HepG2 (cell line): Measurements from ENCODE around the gene TCFL5. TPM values are rescaled to one million over a fixed set of nuclear protein-coding genes. Genes with fewer than 3 reads are reported as not detected.

Source experiments
- ATRX ChIP-seq: sonication (generic); formaldehyde crosslinking; IDR thresholded peaks from 2 replicates; pipeline ENCODE4 v1.4.0; 2020; ENCODE audit warnings: missing genetic modification reagents, borderline replicate concordance
- DPF2 ChIP-seq: sonication (generic); formaldehyde crosslinking; IDR thresholded peaks from 2 replicates; pipeline ENCODE4 v1.4.0; 2020; ENCODE audit warnings: mild to moderate bottlenecking, low read depth, missing genetic modification reagents, borderline replicate concordance
- FOXK2 ChIP-seq: fragments of 450-650 bp; IDR thresholded peaks from 2 replicates; pipeline ENCODE4 v1.6.1; 2016
- GABPA ChIP-seq, 2 experiments: IDR thresholded peaks; 2 replicates each; pipeline ENCODE4 v1.6.1; 2011 to 2016; ENCODE audit warnings: low read depth in 2 of 2, low read length in 1 of 2, missing biosample characterization in 1 of 2, missing genetic modification characterization in 1 of 2
- GATAD2A ChIP-seq: IDR thresholded peaks from 2 replicates; pipeline ENCODE4 v1.6.1; 2016
- HNRNPK ChIP-seq: fragments of 200-400 bp; formaldehyde crosslinking; IDR thresholded peaks from 2 replicates; pipeline ENCODE4 v1.6.1; 2018; ENCODE audit warnings: low read length, low read depth, moderate library complexity, mild to moderate bottlenecking; ENCODE audit not compliant: poor library complexity, severe bottlenecking
- HOXA9 ChIP-seq: sonication (generic); formaldehyde crosslinking; IDR thresholded peaks from 2 replicates; pipeline ENCODE4 v1.8.1; 2022; ENCODE audit warnings: missing genetic modification reagents, mild to moderate bottlenecking, moderate library complexity, borderline replicate concordance
- MAFF ChIP-seq: IDR thresholded peaks from 2 replicates; pipeline ENCODE4 v1.6.1; 2011; ENCODE audit warnings: low read depth, low read length, improper control_type of control experiment
- MYNN ChIP-seq: sonication (generic); formaldehyde crosslinking; IDR thresholded peaks from 2 replicates; pipeline ENCODE4 v1.4.0; 2020; ENCODE audit warnings: mild to moderate bottlenecking, low read depth, missing genetic modification reagents
- NPAS2 ChIP-seq: sonication (generic); formaldehyde crosslinking; IDR thresholded peaks from 2 replicates; pipeline ENCODE4 v1.8.0; 2022; ENCODE audit warnings: mild to moderate bottlenecking, missing genetic modification reagents, borderline replicate concordance
- SP5 ChIP-seq: IDR thresholded peaks from 2 replicates; pipeline ENCODE4 v1.6.1; 2016; ENCODE audit warnings: low read depth, borderline replicate concordance
- YY1 ChIP-seq: IDR thresholded peaks from 2 replicates; pipeline ENCODE4 v1.6.1; 2011; ENCODE audit warnings: low read length, low read depth, moderate library complexity, mild to moderate bottlenecking; ENCODE audit not compliant: insufficient read depth, insufficient replicate concordance
- ZFP1 ChIP-seq: IDR thresholded peaks from 2 replicates; pipeline ENCODE4 v1.6.1; 2016
- ZFY ChIP-seq: sonication (generic); formaldehyde crosslinking; IDR thresholded peaks from 2 replicates; pipeline ENCODE4 v1.4.0; 2020; ENCODE audit warnings: missing genetic modification reagents
- ZNF138 ChIP-seq: sonication (generic); formaldehyde crosslinking; IDR thresholded peaks from 2 replicates; pipeline ENCODE4 v1.5.0; 2020; ENCODE audit warnings: mild to moderate bottlenecking, low read depth, missing genetic modification reagents
- ZNF430 ChIP-seq: sonication (generic); formaldehyde crosslinking; IDR thresholded peaks from 2 replicates; pipeline ENCODE4 v1.9.0; 2021; ENCODE audit warnings: mild to moderate bottlenecking, missing genetic modification reagents
- ZNF570 ChIP-seq: sonication (generic); formaldehyde crosslinking; IDR thresholded peaks from 2 replicates; pipeline ENCODE4 v1.4.0; 2020; ENCODE audit warnings: mild to moderate bottlenecking, missing genetic modification reagents, borderline replicate concordance
- ZNF598 ChIP-seq: sonication (generic); formaldehyde crosslinking; IDR thresholded peaks from 2 replicates; pipeline ENCODE4 v1.5.1; 2020; ENCODE audit warnings: mild to moderate bottlenecking, missing genetic modification reagents, borderline replicate concordance
- ZNF674 ChIP-seq: sonication (generic); formaldehyde crosslinking; IDR thresholded peaks from 2 replicates; pipeline ENCODE4 v1.5.0; 2020; ENCODE audit warnings: low read depth, mild to moderate bottlenecking, missing genetic modification reagents
- ZNF775 ChIP-seq: sonication (generic); formaldehyde crosslinking; IDR thresholded peaks from 2 replicates; pipeline ENCODE4 v1.4.0; 2020; ENCODE audit warnings: missing genetic modification reagents, mild to moderate bottlenecking, moderate library complexity, borderline replicate concordance
- polyA plus RNA-seq, 8 experiments: library from polyadenylated mRNA; depleted of rRNA in 3 of 8; stranded (reverse) in 7 of 8; unstranded in 1 of 8; fragments of >200 nt; fragmentation: Illumina TruSeq in 4 of 8; extraction: Trizol in 4 of 8; gene quantifications; 2 replicates each; pipeline versions ENCODE4 v1.2.1 to v1.2.3, GENCODE V29; 2011 to 2016; ENCODE audit warnings: low read depth in 4 of 8, missing spikeins in 1 of 8, mixed read lengths in 1 of 8; ENCODE audit not compliant: insufficient read depth in 1 of 8
- total RNA-seq, 5 experiments: library from RNA; depleted of rRNA; stranded (reverse); fragments of >200 nt; fragmentation: Illumina TruSeq; extraction: Trizol; gene quantifications; 2 replicates each; pipeline ENCODE4 v1.2.3, GENCODE V29; 2016; ENCODE audit warnings: low read depth in 1 of 5
- TF ChIP-seq, protein P1 (sequence below): sonication (generic); formaldehyde crosslinking; IDR thresholded peaks from 2 replicates; pipeline ENCODE4 v1.4.0; 2020; ENCODE audit warnings: mild to moderate bottlenecking, missing genetic modification reagents
- TF ChIP-seq, protein P2 (sequence below): sonication (generic); IDR thresholded peaks from 2 replicates; pipeline ENCODE4 v1.6.1; 2016; ENCODE audit warnings: low read depth, borderline replicate concordance
- TF ChIP-seq, protein P3 (sequence below): sonication (generic); formaldehyde crosslinking; IDR thresholded peaks from 2 replicates; pipeline ENCODE4 v1.5.1; 2020; ENCODE audit warnings: mild to moderate bottlenecking, missing genetic modification reagents
- TF ChIP-seq, protein P4 (sequence below): IDR thresholded peaks from 2 replicates; pipeline ENCODE4 v1.6.1; 2016

The TCFL5 gene
- total and polyA plus RNA-seq, 2 of the 13 experiments (the other 11 are each of a cell fraction or from before 2014, with no cell fraction given), result 14.8 to 20.0 TPM

DNA sequence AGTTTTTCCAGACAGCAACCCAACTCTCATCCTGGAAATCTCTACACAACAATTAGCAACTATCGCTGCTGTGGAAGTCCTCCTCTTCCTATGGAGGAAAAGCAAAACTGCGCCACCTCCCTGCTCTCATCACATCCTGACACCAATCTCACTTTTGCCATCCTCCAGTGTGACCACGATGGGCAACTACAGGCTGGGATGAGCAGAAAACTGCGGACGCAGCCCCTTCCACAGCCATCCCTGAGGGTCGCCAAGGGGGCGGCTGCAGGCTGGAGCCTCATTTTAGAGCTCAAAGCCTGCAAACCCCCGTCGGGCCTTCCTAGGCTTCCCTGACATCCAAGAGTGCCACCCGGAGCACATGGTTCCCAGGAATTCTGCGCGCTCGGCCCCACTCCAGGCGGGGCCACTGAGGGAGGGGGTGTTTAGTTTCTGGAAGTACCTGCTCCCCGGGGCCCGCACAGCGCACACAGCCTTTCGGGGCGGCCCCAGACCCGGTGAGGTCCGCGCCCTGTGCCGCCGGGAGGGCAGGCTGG, 1.2 kb downstream of the TCFL5 start (continued):
- peak; percentile 44; the same call in 1 of the 2 replicates for TF ChIP-seq ZNF598 (CRISPR knock-in tag)
- no peak for TF ChIP-seq NPAS2
- no peak for TF ChIP-seq ZNF674 (CRISPR knock-in tag)
- TF ChIP-seq HOXA9, result no peak
- TF ChIP-seq, protein P1, sequence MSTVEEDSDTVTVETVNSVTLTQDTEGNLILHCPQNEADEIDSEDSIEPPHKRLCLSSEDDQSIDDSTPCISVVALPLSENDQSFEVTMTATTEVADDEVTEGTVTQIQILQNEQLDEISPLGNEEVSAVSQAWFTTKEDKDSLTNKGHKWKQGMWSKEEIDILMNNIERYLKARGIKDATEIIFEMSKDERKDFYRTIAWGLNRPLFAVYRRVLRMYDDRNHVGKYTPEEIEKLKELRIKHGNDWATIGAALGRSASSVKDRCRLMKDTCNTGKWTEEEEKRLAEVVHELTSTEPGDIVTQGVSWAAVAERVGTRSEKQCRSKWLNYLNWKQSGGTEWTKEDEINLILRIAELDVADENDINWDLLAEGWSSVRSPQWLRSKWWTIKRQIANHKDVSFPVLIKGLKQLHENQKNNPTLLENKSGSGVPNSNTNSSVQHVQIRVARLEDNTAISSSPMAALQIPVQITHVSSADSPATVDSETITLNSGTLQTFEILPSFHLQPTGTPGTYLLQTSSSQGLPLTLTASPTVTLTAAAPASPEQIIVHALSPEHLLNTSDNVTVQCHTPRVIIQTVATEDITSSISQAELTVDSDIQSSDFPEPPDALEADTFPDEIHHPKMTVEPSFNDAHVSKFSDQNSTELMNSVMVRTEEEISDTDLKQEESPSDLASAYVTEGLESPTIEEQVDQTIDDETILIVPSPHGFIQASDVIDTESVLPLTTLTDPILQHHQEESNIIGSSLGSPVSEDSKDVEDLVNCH, result no peak
- no peak for TF ChIP-seq MYNN
- TF ChIP-seq, protein P2, sequence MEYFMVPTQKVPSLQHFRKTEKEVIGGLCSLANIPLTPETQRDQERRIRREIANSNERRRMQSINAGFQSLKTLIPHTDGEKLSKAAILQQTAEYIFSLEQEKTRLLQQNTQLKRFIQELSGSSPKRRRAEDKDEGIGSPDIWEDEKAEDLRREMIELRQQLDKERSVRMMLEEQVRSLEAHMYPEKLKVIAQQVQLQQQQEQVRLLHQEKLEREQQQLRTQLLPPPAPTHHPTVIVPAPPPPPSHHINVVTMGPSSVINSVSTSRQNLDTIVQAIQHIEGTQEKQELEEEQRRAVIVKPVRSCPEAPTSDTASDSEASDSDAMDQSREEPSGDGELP, result no peak
- TF ChIP-seq, protein P3, sequence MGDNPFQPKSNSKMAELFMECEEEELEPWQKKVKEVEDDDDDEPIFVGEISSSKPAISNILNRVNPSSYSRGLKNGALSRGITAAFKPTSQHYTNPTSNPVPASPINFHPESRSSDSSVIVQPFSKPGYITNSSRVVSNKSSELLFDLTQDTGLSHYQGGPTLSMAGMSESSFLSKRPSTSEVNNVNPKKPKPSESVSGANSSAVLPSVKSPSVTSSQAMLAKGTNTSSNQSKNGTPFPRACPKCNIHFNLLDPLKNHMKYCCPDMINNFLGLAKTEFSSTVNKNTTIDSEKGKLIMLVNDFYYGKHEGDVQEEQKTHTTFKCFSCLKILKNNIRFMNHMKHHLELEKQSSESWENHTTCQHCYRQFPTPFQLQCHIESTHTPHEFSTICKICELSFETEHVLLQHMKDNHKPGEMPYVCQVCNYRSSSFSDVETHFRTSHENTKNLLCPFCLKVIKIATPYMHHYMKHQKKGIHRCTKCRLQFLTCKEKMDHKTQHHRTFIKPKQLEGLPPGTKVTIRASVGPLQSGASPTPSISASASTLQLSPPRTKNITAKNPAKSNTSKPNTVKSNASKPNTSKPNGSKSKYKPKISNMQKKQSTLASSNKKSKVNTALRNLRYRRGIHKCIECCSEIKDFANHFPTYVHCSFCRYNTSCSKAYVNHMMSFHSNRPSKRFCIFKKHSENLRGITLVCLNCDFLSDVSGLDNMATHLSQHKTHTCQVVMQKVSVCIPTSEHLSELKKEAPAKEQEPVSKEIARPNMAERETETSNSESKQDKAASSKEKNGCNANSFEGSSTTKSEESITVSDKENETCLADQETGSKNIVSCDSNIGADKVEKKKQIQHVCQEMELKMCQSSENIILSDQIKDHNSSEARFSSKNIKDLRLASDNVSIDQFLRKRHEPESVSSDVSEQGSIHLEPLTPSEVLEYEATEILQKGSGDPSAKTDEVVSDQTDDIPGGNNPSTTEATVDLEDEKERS (CRISPR knock-in tag), result no peak
- TF ChIP-seq DPF2 (CRISPR knock-in tag), result no peak
- TF ChIP-seq, protein P4, sequence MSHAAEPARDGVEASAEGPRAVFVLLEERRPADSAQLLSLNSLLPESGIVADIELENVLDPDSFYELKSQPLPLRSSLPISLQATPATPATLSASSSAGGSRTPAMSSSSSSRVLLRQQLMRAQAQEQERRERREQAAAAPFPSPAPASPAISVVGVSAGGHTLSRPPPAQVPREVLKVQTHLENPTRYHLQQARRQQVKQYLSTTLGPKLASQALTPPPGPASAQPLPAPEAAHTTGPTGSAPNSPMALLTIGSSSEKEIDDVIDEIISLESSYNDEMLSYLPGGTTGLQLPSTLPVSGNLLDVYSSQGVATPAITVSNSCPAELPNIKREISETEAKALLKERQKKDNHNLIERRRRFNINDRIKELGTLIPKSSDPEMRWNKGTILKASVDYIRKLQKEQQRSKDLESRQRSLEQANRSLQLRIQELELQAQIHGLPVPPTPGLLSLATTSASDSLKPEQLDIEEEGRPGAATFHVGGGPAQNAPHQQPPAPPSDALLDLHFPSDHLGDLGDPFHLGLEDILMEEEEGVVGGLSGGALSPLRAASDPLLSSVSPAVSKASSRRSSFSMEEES (CRISPR knock-in tag), result no peak
- TF ChIP-seq YY1, result no peak
- TF ChIP-seq ZNF570 (CRISPR knock-in tag), result no peak
- TF ChIP-seq ZNF138 (CRISPR knock-in tag), result no peak
- TF ChIP-seq ZFP1 (CRISPR knock-in tag), result no peak
- peak; percentile 62; the same call in 1 of the 2 replicates for TF ChIP-seq ZNF430 (CRISPR knock-in tag)
- no peak for TF ChIP-seq ZNF775 (CRISPR knock-in tag)
- TF ChIP-seq GABPA (IDR thresholded peaks at IDR 0.05; ENCODE audit: low read depth, low read length), result no peak
- no peak for TF ChIP-seq GABPA (CRISPR knock-in tag; IDR thresholded peaks at IDR 0.05; ENCODE audit: low read depth)
- TF ChIP-seq FOXK2, result no peak
- TF ChIP-seq ZFY (CRISPR knock-in tag), result peak; percentile 51; the same call in 1 of the 2 replicates
- TF ChIP-seq MAFF, result no peak; the same call in 1 of the 2 replicates
- TF ChIP-seq SP5 (CRISPR knock-in tag), result no peak
- no peak for TF ChIP-seq HNRNPK
- 0 out of 2 replicates have a peak, but pooled peaks have one; percentile 15 for TF ChIP-seq GATAD2A (CRISPR knock-in tag)
- no peak for TF ChIP-seq ATRX (CRISPR knock-in tag)
